ENCODE data around the gene TENM4. TPM values are rescaled to one million over a fixed set of nuclear protein-coding genes. Genes with fewer than 3 reads are reported as not detected.

The TENM4 gene
- total RNA-seq, 1 experiment from 2014 or later = 0.39 TPM

DNA sequence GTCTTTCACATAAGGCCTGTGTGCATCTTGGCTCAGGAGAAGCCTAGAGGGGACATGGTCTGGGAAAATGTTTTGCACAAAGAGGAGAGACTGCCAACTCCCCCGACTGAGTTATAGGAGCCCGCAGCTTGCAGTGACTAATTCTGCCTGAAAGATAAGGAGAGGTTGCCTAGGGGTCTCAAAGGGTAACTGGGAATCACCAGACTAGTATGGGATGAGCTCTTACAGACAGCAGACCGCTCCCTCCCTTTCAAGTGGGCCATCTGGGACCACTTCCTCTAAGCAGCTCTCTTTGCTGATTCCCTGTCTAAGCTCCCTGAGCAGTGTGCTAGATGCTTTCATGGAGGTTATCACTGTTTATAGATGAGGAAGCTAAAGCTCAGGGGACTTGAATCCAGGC is 105.1 kb downstream of the TENM4 start:
- POLR2A ChIA-PET = no interaction called here
- BruUV-seq (replicated peaks) = no TSS peak
- in situ Hi-C loops (cut with HindIII; ENCODE audit: low pct_unique_long_range_greater_than_20kb, low sequenced_read_pairs) = no loop called here

DNA sequence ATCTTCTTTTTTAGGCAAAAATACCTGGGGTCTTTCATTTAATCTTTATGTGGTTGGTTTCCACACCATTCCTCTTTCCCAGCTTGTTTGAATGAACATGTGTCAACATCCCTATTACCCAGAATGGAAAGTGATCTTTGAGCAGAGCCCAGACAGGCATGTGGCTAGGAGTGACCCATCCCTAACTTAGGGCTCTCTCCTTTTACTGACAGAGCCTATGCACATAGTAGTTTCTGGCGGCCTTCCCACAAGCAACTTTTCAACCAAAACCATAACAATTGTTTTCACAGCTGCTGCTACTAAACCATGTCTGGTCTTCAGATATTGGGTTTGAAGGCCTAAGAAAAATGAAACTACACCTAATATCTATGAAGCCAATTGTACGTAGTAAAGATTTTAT is 107.5 kb downstream of the TENM4 start:
- ATAC-seq = no peak
- ChIA-PET POLR2A (no interaction called here), CTCF (no interaction called here)
- BruUV-seq (replicated peaks) = no TSS peak
- no peaks in the 10 kb centered on the region for H3K9me3 ChIP-seq (ENCODE audit: control insufficient read depth, insufficient read depth, low read depth, low read length)
- peaks cover 3% of the 10 kb centered on the region for H3K27me3 ChIP-seq (ENCODE audit: control insufficient read depth, insufficient read depth, low read length)
- H3K27ac ChIP-seq (ENCODE audit: low read length) = no peak overlapping the region
- intact Hi-C loops (cut with micrococcal nuclease; ENCODE audit: unreplicated experiment) = no loop called here
- H3K4me3 ChIP-seq (ENCODE audit: low read depth in 2 of 2, low read length in 2 of 2) = no peak overlapping the region
- TF ChIP-seq POLR2AphosphoS5 (IDR thresholded peaks at IDR 0.05; ENCODE audit: low read depth, low read length) (no peak), TCF7L2 (IDR thresholded peaks at IDR 0.05; ENCODE audit: low read depth, low read length) (no peak), SIN3A (IDR thresholded peaks at IDR 0.05; ENCODE audit: borderline replicate concordance, insufficient read depth, low read depth, low read length) (no peak), REST (IDR thresholded peaks at IDR 0.05; ENCODE audit: insufficient read depth in 1 of 2, low read depth in 2 of 2, low read length in 1 of 2) (no peak)
- TF ChIP-seq, protein P1, sequence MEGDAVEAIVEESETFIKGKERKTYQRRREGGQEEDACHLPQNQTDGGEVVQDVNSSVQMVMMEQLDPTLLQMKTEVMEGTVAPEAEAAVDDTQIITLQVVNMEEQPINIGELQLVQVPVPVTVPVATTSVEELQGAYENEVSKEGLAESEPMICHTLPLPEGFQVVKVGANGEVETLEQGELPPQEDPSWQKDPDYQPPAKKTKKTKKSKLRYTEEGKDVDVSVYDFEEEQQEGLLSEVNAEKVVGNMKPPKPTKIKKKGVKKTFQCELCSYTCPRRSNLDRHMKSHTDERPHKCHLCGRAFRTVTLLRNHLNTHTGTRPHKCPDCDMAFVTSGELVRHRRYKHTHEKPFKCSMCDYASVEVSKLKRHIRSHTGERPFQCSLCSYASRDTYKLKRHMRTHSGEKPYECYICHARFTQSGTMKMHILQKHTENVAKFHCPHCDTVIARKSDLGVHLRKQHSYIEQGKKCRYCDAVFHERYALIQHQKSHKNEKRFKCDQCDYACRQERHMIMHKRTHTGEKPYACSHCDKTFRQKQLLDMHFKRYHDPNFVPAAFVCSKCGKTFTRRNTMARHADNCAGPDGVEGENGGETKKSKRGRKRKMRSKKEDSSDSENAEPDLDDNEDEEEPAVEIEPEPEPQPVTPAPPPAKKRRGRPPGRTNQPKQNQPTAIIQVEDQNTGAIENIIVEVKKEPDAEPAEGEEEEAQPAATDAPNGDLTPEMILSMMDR (IDR thresholded peaks at IDR 0.05) = no peak
- H3K36me3 ChIP-seq (ENCODE audit: control insufficient read depth, insufficient read depth, low read length) = no peaks in the 10 kb centered on the region
- in situ Hi-C loops (cut with HindIII; ENCODE audit: low pct_unique_long_range_greater_than_20kb, low sequenced_read_pairs) = no loop called here
- DNase-seq (ENCODE audit: low read depth, low spot score) = no peak
- no peaks in the 10 kb centered on the region for H3K4me1 ChIP-seq (ENCODE audit: control insufficient read depth, insufficient read depth, low read length)

More for the DNA sequence above, 105.1 kb downstream of the TENM4 start:
- no peak for DNase-seq (ENCODE audit: low read depth, low spot score)
- TF ChIP-seq SIN3A (IDR thresholded peaks at IDR 0.05; ENCODE audit: borderline replicate concordance, insufficient read depth, low read depth, low read length) (no peak), TCF7L2 (IDR thresholded peaks at IDR 0.05; ENCODE audit: low read depth, low read length) (no peak), REST (IDR thresholded peaks at IDR 0.05; ENCODE audit: insufficient read depth in 1 of 2, low read depth in 2 of 2, low read length in 1 of 2) (no peak), POLR2AphosphoS5 (IDR thresholded peaks at IDR 0.05; ENCODE audit: low read depth, low read length) (no peak)
- TF ChIP-seq, protein P1 (IDR thresholded peaks at IDR 0.05) = no peak
- H3K4me3 ChIP-seq (ENCODE audit: low read depth in 2 of 2, low read length in 2 of 2) = no peak overlapping the region
- intact Hi-C loops (cut with micrococcal nuclease; ENCODE audit: unreplicated experiment) = no loop called here
- H3K27ac ChIP-seq (ENCODE audit: low read length) = no peak overlapping the region
- ATAC-seq = no peak
- H3K36me3 ChIP-seq (ENCODE audit: control insufficient read depth, insufficient read depth, low read length) = no peaks in the 10 kb centered on the region
- H3K4me1 ChIP-seq (ENCODE audit: control insufficient read depth, insufficient read depth, low read length) = no peaks in the 10 kb centered on the region
- no peaks in the 10 kb centered on the region for H3K9me3 ChIP-seq (ENCODE audit: control insufficient read depth, insufficient read depth, low read depth, low read length)
- CTCF ChIA-PET = no interaction called here
- no peaks in the 10 kb centered on the region; the same call in 1 of the 2 replicates for H3K27me3 ChIP-seq (ENCODE audit: control insufficient read depth, insufficient read depth, low read length)
